Cerebellar cortex (tissue), 1 donor: Measurements from ENCODE around the gene DNM1.

ENCODE experiments used
- DNase-seq: peaks from one replicate; pipeline ENCODE4 v3.0.0-alpha.2; 2015; ENCODE audit warnings: low spot score

DNM1 gene

DNA sequence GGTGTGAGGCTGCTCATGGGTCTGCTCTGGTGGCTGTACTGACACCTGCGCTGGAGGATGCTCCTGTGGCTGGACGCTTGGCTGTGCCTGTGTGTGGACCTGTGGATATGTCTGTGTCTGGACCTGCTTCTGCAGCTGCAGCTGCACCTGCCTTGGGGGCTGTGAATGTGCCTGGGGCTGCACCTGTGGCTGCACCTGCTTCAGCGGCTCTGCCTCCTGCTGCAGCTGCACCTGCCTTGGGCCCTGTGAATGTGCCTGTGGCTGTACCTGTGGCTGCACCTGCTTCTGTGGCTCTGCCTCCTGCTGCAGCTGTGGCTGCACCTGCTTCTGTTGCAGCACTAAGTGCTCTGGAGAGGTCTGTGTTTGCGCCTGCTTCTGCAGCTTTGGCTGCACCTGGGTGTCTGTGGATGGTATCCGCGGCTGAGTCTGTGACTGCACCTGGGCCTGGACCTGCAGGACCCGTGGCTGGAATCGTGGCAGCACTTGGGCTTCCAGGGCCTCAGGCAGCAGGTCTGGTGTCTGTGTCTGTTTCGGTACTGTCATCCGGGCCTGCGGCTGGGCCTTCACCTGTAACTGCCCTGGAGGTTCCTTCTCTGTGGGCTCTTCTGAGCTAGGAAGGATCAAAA lies 24.3 kb upstream of the DNM1 start:
- DNase-seq: no peak

DNA sequence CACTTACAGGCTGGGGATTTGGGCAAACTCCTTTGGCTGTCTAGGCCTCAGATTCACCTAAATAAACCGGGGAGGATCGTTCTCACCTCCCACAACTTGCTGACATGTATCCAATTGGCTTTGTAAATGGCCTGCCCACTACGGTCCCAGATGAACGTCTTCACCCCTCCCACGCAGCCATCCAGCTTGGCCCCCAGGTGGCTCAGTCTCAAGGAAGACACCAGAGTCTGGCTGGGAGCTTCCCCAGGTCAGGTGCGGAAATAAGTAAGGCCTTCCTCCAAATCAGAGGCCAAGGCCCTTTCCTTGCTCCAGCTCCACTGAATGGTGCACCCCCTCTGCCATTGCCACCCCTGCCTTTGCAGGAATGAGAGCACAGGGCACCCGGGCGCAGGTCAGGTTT lies 23.2 kb upstream of the DNM1 start:
- no peak for DNase-seq

DNA sequence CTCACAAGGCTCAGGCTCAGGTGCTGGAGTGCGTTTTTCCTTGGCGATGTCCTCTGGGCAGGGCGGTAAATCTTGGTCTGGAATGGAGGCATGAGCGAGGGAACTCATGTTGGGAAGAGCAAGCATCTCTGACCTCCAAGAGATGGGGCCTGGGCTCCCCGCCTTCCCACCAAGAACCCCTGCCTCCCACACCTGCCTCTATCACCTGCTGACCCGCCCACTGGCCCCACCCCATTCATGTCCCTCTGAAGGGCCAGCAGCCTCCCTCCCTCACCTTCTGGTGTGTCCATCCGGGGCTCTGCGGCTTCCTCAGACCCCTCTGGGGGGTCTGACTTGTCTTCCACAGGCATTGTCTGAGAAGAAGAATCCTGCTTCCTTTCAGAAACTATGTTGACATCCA lies 22.7 kb upstream of the DNM1 start:
- no peak for DNase-seq

DNA sequence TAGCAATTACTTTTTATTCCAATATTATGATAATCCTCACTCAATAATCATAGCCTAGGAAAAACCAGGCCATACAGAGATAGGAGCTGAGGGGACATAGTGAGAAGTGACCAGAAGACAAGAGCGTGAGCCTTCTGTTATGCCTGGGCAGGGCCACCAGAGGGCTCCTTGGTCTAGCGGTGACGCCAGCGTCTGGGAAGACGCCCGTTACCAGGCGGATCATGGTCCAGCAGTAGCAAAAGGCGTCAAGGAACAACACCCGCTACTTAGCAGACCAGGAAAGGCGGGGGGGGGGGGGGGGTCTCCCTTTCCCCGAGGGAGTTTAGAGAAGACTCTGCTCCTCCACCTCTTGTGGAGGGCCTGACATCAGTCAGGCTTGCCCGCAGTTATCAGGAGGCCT lies 21.7 kb upstream of the DNM1 start:
- peak; percentile 66 for DNase-seq

DNA sequence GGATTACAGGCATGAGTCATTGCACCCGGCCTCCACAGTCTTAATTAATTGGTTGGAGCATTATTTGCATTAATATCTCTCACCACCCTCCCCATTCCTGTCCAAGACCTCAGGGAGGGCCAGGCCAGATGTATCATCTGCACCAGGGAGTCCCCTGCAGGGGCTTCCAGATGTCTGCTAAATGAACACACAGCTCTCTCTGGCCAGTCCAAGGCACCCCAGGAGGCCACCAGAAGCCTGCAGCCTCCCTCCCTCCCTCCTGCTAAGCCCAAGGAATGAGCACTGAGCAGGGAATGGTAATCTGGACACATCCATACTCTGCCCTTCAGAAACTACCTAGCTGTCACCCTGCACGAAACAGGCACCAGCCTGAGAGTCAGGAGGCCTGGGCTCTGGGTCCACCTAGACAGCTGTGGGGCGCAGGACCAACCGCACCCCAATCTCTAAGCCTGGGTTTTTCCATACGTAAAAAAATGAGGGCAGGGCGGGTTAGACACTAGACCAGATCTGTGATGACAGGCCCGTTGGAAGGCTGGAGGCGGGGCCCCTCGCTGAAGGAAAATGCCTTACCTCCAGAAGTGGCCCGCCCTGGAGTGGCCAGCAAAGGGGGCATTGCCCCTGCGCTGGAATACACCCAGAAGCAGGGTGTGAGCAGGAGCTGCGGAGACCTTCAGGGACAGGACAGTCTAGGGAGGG lies 20.1 kb upstream of the DNM1 start:
- DNase-seq: no peak

DNA sequence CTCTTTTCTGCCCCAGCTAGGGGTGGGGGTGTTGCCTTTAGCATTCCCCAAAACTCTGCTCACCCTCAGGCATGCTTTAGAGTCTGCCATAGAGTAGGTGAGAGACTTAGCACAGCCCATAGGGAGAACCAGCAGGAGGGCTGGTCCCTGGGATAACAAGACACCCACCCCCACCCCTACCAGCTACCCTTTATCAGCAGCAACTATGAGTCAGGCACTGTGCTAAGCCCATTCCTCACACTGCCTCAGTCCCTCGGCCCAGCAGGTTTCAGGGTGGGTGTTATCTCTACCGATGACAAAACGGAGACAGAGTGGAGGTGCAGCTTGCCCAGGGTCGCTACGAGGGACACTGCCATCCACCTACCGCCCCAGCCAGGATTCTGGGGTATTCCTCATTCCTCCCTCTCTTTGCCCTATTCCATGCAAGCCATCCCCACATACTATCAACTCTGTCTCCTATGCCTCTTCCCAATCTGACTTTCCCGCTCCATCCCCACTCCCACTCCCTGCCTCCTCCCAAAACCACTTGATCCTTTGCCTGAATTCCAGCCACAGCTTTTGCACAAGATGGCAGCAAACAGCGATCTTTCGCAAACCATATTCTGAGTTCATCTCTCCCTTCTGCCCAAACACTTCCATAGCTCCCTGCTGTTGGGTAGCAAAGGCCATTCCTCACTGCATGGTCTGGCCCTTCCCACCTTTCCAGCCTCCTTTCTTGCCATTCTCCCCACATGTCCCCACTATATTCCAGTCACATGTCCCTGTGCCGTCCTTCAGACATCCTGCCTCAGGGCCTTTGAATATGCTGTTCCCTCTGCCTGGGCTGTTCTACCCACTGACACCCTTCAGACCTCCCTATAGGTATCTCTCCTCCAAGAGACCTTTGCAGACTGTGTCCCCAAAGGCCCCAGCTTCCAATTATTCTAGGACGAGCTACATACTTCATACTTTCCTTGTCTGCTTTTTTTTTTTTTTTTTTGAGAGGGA lies 16.9 kb upstream of the DNM1 start:
- no peak for DNase-seq

DNA sequence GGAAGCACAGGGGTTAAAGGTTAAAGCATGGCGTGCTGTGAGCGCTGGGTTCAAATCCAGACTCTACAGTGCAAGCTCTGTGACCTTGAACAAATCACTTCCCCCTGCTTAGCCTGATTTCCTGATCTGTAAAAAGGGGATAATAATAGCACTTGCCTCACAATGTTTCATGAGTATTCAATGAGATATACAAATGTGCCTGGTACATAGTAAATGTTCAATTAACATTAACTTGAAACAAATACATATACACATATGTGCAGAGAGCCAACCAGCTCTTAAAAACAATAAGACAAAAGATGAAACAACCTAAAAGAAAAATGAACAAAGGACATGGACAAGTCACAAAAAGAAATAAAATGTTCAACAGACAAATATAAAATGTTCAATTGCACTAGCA lies 15.8 kb upstream of the DNM1 start:
- no peak for DNase-seq

DNA sequence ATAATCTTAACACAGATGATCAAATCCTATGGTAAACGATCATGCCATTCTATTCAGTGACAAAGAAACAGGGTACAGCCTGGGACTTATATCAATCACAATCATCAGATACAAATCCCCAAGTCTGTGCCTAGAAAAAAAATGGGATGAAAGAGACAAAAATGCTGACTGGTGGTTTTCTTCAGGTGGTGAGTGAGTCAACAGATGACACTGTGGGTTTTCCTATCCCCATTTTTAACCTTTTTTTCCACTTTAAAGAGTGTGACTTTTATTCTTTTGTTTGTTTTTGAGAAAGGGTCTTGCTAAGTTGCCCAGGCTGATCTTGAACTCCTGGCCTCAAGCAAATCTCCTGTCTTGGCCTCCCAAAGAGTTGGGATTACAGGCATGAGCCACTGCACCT lies 15.0 kb upstream of the DNM1 start:
- DNase-seq: no peak

DNA sequence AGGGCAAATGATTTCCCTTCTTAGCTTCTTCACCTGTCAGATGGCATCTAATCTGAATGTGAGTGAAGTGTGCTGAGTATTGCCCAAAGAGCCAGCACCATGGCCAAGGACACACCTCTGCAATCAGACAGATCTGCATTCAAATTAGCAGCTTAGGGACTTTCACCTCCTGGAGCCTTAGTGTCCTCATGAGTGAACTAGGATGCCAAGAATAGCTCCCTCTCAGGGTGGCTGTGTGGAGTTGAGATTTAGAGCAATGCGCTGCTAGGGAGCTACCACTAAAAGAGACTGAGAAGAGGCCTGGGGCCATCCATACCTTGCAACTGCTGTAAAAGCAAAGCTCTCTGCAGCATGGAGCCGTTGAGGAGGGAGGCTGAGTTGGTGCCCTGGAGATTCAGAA lies 13.2 kb upstream of the DNM1 start:
- peak; percentile 27 for DNase-seq

DNA sequence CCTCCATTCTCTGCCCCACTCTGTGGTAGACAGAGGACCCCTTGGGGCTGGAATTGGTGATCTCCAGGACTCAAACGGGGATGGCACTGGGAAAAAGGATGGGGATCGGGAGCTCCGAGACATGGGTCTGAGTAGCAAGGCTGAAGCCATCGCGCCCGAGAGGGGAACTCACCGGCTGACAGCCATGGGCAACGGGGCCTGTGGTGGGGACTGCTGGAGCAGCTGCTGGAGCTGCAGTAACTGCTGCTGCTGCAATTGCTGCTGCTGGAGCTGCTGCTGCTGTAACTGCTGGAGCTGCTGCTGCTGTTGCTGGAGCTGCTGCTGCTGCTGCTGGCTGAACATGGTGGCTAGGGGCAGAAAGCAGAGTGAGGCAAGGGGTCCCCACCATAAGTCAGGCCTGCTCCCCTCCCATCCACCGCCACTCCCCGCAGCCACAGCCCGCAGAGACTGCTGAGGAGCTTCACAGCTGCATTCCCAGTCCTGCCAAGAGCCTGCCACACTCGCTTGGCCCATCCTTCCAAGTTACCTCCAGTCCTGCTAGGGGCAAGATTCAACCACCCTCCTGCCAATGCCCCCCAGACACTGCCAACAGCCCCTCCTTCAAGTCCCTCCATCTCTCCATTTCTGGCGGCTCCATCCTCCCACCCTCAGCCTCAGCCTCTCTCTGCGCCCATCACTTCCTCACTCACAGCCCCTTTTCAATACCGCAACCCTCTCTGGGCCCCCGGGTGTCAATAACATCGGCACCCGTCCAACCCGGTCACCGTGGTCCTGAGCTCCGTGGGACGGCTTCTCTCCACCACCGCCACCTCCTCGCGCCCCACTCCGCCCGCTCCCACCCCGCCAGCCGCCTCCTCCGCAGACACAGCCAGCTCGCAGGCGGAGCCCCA lies 12.4 kb upstream of the DNM1 start:
- peak; percentile 20 for DNase-seq

DNA sequence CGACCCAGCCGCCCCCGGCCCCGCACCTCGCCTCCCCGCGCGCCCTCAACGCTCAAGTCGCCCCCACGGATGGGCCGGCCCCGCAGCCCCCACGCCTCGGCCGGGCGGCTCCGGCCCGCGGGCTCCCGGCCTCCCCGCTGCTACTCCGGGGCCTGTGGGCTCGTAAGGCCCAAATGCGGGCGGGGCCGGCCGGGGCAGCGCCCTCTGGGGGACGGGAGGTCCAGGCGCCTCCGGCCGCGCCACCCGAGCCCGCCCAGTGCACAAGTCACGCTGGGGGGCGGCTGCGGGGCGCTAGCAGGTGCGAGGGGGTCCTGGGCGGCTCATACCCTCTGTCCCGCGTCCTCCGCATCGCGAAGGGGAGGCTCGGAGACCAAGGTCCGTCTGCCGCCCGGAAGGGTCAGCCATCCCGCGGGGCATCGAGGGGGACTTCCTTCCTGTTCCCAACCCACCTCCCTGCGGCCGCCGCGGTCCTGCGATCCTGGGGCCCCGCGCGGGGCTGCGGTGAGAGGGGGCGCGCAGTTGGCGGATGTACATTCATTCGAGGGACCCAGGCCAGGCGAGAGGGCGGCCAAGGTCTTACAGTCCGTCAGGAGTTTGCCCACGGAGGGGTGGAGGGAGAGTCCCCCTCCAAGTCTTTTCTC lies 11.7 kb upstream of the DNM1 start, which contains the start of gene CIZ1:
TSS of gene CIZ1 (minus strand) at position 167 of the 641 bp plus-strand sequence. CDS start 715 bp downstream, outside the sequence.
- peak; percentile 70 for DNase-seq

DNA sequence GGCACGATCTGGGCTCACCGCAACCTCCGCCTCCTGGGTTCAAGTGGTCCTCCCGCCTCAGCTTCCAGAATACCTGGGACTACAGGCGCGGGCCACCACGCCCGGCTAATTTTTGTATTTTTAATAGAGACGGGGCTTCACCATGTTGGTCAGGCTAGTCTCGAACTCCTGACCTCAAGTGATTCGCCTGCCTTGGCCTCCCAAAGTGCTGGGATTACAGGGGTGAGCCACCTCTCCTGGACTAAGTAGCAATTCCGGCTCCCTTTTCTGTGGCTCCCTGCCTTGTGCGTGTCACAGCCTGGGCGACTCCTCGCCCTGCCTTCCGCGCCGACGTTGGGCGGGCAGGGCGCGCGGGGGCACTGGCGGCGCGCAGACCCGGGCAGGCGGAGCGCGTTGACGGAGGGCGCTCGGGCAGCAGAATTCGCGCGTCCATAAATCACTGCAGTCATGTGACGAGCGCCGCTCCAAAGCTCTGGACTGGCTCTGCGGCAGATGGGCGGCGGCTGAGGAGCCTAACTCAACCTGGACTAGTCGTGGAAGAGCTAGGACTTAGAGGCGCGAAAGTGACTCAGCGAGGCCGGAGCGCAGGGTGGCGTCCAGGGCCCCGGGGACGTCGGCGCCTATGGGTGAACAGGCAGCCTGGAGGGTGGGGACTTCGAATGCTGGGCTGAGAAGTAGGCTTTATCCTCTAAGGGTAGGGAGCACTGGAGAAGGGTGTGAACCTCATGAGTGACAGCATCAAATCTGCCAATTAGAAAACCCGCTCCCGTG lies 10.4 kb upstream of the DNM1 start:
- DNase-seq: peak; percentile 89

DNA sequence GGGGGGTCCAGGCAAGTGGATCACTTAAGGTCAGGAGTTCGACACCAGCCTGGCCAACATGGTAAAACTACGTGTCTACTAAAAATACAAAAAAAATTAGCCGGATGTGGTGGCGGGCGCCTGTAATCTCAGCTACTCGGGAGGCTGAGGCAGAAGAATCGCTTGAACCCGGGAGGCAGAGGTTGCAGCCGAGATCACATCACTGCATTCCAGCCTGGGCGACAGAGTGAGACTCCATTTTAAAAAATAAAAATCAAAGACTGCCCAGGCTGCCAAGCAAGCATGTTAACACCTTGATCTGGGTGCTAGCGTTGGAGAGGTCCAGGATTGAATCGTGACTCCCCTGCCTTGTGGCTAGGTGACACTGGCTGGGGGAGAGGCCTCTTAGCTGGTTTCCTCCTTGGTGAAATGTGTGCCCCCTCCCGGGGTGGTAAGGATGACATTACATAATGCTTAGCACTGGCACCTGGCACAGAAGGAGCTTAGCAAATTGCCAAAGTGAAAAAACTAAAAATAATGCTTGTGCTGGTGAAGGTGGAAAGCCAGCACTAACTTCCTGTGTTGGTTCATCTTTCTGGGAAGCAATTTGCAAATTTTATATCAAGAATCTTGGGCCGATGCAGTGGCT lies 9.6 kb upstream of the DNM1 start:
- peak; percentile 79 for DNase-seq

DNA sequence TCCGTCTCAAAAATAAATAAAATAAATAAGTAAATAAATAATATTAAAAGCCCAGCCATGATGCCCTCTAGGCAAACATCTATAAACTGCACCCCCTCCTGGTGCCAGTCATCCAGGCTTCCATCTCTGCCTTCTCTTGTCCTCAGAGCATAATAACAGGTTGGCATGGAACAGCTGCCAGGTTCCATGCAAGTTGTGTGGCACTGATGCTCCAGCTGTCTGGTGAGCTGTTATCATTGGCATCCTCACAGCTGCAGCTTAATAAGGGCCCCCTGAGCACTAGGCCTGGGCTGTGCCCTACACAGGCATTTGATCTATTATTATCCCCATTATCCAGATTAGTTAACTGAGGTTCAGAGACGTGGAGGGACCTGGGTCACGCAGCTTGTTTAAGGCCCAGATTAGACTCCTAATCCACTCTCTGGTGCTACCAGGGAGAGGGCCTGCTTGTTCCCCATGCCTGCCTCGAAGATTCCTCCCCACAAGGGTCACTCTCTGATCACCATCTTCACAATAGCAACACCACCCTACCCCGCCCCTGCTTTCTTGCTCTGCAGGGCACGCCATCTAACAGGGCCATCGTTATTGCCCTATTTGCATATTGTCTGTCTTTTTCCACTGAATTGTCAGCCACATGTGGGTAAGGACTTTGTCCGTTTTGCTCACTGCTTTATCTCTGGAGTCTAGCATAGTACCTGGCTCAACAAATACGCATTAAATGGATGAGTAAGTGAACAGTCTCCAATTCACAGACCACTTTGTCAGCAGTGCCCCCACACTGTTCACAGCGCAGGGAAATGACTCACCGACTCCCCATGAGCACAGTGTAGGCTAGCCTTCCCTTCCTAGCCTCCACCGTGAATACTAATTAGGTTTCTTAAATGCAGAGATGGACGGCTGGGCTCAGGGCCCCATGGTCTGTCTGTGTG lies 1.5 kb upstream of the DNM1 start:
- DNase-seq: no peak

DNA sequence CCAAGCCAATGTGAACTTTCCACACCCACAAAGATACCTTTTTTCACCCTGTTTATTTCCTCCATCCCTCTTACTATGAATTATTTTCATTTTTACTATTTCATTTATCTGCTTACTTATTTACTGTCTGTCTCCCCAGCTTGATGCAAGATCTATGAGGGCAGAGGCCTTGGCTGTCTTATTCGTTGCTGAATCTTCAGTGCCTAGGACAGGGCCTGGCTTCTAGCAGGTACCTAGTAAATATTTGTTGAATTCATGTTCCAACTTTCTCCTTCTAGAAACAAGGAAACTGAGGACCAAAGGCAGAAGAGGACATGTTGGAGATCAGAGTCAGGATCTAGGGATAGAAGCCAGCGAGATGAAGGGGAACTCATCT lies 543 bp upstream of the DNM1 start:
- DNase-seq: no peak

DNA sequence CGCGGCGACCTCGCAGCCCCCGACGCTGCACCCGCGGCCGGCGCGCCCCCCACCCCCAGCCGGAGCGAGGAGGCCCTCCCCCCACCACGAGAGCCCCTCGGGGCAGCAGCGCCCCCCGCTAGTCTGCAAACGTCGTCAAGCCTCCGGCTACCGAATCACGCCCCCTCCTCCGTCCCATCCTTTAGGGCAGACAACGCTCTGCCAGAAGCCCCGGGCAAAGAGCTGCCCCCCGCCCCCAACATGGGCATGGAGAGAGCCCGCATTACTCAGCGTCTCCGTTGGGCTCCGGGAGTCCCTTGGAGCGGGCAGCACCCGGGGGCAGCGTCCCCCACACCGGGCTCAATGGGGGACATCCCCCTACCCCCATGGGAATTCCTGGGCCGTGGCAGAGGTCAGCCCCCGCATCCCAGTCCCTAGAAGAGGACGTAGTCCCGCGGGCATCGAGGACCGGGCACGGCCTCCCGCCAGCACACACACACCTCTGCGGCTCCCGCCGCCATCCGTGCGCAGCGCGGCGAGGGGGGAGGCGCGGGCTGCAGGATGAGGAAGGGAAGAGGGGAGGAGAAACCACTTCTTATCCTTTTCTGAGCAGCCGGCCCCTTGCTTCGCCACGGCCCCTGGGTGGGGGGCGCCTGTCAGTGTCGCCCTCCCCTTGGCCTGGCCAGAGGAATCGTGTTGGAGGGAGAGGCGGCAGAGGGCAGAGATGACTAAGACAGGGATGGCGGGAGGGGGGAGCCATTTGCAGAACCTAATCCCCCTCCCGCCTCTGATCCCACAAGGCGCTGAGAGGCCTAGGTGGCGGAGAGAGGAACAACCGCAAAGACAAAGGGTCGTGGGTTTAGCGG lies 750 bp downstream of the DNM1 start:
- DNase-seq: peak; percentile 55

DNA sequence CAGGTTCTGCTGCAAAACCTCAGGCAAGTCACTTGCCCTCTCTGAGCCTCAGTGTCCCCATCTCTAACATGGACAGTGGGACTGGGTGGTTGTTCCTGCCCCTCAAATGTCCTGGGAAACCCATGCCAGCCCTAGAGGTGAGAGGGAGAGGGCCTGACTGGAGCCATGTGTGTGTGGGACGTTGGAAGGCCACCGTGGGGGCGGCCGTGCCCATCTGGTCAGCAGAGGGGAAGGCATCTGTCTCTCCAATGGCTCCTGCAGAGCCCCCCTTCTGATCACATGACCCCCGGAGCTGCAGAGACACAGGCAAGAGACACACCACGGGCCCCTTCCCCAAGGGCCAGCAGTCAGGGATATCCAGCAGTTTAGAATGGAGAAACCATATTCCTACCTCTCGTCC lies 1.7 kb downstream of the DNM1 start:
- DNase-seq: peak; percentile 44
